Activated CD4-positive, alpha-beta T cell treated with anti-CD3 and anti-CD28 coated beads, Interleukin-2, amount 50 U/mL, for 4 hours (primary cell): Measurements from ENCODE around the gene ASTN2.

Experiments used
- DNase-seq, 2 experiments: peaks; one replicate each; pipeline ENCODE4 v3.0.0-alpha.2; 2020

Gene ASTN2

DNA sequence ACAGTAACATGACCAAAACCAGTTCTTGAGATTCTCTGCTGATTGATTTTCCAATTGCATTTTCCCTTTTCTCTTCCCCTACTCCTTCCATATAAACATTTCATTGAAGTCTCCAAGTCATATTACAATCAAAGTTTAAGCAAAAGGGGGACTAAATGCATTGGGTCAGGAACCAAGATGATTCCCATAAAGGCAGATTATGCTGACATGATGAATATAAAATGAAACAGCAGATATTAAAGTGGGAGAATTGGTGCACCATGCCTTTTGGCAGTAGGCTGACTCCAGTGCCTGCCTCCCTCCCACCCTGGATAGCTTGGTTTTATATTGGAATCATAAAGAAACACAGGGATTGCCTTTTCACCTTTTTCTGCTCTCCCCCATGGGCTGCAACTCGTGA lies 118.4 kb downstream of the ASTN2 start:
- DNase-seq: no peak

DNA sequence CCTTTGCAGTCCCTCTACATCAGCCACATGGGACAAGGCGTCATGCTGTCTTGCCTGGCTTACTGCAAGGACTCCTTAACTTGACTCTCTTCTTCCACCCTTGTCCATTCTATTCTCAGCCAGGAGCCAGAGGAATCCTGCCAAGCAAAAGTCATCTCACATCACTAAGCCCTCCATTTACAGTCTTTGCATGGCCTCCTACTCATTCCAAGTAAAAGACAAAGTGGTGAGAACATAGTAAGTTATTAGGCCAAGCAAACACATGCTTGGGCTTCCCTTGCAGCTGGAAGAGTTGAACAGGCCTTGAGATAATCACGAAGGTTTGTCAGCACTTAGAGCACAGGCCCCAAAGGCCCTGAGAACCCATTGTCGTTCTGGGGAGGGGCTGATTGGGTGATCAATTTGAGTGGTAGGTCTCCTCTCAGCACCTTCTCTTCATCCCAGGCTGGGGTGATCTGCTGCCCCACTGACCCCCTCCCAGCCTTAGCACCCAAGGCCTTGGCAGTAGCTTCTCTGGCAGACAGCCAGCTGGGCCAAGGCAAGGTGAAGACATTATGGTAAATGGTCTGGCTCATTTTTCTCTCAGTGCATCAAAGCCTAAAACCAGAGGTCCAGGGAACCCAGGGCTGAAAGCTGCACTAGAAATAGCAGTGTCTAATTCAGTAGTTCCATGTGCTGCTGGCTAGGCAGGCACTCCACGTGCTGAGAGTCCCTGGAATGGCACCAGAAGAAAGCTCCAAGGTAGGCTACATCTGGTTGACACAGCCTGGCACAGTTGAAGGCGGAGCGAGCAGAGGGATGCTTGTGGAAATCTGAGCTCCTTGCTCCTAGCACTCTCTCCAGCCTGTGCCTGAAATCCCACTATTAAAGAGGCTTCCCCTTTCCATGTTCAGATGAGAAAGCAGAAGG lies 121.4 kb downstream of the ASTN2 start:
- no peak for DNase-seq

DNA sequence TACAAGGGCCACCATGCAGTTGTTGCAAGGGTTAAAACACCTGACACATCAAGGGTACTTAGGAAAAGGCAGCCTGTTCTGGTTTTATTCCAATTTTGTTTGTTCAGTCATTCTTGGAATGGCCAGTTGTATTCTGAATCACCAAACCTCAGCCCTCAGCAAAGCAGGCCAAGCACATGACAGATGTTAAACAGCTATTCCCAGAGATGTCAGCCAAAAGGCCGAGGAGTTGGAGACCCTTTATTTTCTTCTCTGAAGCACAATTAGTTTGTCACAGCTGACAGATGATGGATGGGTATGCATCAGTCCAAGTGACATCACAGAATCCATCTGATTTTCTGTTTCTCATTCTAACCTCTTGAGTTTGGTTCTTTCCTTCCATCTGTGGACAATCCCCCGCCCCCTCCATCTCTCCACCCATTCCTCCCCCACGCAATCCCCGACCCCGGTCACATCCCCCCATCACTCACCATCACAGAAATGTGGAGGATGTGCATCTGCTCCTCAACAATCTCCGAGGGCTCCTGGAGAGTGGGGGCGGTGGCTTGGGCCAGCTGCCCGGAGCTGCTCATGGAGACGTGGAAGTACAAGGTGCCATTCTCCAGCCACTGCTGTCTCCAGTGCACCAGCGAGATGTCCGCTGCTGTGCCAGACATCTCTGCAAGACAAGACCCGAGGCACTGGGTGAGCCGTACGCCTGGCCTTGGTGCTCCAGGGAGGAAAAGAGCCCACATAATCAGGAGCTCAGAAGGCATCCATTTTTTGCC lies 123.8 kb downstream of the ASTN2 start:
- no peak for DNase-seq

DNA sequence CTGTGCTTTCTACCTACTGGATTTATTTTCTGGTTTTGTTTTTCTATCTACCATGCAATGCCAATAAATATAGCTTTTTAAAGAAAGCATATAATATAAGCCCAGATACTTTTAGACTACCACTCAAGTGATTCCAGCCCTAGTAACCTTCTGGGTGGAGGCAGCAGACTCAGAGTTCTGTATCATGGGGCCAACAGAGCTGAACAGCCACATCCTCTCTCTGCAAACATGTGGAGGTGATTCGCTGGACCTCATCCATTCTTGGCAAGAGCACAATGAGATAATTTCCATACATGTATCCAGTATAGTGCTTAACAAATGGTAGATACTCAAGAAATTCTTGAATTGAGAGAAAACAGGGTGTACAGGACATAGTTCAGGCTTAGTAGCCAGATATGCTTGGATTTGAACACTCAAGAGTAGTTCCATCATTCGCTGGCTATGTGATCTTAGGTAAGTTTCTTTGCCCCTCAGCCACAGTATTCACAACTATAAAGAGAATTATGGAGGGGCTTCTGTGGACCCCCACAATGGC lies 124.5 kb downstream of the ASTN2 start:
- DNase-seq: no peak

DNA sequence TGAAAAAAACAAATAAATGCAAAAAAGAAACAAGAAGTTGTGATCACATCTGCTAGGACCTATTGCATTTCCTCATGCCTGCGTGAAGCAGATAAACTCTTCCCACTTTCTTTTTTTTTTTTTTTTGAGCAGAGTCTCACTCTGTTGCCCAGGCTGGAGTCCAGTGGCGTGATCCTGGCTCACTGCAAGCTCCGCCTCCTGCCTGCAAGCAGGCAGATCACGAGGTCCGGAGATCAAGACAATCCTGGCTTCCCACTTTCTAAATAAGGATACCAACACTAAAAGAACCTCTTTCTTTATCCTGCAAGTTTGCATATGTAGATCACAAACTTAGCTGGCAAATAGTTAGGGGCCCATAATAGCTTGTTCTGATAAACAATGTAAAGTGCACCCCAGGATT lies 128.6 kb downstream of the ASTN2 start:
- no peak for DNase-seq

- no peak for DNase-seq
Observed at GRCh38 chr9:117284414-117284813, 130.4 kb downstream of the ASTN2 start.

DNA sequence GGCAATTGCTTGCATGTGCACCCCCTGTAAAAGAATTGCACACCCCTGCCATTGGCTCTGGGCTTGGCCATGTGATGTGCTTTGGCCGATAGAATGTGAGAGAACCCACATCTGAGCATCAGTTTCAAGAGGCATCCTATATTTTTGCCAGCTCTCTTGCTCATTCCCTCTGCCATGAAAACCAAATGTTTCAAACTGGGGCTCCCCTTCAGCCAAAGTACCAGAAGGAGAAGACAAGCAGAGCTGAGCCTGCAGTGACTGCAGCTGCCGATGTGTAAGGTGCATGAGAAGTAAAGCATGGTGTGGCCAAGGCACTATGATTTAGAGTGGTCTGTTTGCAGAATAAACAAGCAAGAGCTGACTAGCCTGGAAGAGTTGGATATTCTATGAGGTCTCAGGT lies 132.3 kb downstream of the ASTN2 start:
- DNase-seq: no peak

DNA sequence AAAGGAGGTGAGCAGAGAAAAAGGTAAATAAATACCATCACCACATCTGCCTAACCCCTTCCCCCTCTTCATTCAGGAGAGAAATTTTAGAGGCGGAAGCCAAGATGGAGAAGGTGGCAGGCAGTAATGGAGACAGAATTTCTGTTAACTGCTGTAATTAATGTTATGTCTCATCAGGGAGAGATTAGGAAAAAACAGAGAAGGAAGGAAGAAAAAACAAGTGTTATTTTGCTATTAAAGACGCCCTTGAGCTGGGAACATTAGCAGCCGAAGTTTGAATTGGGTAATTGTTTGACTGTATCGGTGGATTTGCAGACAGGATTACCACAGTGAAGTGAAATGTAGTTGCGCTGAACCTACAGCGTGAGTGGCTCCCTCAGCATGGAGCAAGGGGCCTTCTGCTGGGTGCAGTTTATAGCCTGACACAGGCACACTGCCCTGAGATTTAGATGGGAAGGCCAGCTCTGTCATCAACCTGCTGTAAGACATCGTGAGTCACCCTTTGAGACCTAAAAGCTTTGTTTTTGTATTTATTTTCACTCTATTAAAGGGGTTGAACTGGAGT lies 136.3 kb downstream of the ASTN2 start:
- DNase-seq: no peak

- no peak for DNase-seq
Observed at GRCh38 chr9:117278020-117278419, 136.8 kb downstream of the ASTN2 start.

GRCh38 chr9:117276444-117276843 lies 138.4 kb downstream of the ASTN2 start:
- DNase-seq: no peak

DNA sequence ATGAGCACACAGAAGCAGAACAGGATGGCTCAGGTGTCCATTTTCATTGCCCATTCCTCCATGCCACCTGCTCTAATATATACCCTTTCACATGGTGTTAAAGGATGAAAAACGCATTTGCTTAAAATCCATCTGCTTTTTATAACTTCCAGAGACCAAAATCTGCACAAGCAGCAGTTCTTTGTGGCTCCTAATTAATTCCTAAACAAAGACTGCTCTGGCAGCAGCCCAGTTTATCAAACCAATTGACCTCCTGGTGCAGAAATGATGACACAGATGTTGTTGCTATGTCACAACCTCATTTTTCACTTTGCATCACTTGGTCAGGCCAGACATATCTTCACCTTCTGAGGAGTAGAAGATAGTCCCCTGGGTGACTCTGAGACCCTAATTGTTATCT lies 141.2 kb downstream of the ASTN2 start:
- no peak for DNase-seq

GRCh38 chr9:117268847-117269446 lies 145.9 kb downstream of the ASTN2 start:
- DNase-seq: no peak

GRCh38 chr9:117266855-117267497 lies 147.9 kb downstream of the ASTN2 start:
- no peak for DNase-seq

DNA sequence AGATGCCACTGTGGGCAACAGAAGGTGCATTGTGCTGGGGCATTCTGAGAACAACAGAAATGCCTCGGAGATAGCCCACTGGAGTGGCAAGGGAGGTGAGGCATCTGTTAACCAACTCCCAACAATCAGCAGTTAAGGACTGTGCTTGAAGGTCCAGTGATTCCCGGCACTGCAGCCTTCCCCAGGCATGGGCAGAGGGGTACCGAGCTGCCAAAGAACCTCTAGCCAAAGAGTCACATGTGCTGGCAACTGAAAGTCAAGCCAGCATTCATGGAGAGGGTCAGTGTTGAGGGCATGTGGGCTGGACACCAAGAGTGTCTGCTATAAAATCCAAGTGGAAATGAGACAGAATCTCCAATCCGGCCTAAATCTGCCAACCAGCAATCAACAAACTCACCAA lies 149.6 kb downstream of the ASTN2 start:
- DNase-seq: no peak

DNA sequence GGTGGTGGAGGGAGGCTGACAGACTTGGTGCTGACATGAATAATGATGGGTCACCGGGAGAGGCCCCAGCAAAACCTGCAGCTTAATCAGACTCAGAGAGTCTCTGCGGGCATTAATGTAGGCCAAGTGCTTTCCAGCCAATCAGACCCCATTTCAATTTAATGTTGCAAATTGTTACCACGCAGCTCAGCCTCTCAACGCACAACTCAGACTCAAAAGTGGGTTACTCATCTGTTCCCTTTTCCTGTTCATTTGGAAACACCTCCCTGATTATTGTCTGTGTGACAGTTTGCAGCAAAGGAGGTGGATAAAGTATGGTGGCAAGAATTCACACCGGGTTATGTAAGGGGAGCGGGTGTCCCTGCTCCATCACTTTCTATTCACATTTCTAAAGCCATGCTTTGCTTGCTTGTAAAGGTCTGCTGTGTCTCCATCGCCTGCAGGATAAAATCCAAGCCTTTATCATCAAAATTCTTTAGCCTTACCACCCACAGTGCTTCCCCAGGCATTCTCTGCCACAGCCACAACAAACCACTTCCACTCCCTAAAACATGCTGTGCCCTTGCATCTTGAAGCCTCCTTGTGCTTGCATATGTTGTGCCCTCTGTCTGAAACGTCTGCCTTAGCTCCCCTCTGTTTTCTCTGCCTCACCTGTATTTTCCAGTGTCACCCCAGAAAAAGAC lies 156.5 kb downstream of the ASTN2 start:
- DNase-seq: no peak

DNA sequence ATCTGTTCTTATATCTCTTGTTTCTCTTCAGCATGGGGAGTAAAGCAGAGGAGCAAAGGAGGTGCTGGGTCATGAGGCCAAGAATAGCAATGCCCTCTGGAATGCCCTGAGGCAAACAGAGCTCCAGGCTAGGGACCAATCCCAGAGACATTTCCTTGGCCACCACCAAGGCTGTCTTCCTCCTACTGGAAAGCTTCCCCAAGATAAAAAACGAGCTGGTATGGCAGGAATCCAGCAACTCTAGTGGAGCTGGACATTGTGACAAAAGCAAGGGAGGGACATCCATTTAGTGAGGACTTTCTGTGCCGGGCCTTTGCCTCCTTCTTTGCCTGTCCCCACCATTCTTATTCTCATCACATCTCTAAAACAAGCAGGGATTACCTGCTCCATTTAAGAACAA lies 161.6 kb downstream of the ASTN2 start:
- DNase-seq: no peak

DNA sequence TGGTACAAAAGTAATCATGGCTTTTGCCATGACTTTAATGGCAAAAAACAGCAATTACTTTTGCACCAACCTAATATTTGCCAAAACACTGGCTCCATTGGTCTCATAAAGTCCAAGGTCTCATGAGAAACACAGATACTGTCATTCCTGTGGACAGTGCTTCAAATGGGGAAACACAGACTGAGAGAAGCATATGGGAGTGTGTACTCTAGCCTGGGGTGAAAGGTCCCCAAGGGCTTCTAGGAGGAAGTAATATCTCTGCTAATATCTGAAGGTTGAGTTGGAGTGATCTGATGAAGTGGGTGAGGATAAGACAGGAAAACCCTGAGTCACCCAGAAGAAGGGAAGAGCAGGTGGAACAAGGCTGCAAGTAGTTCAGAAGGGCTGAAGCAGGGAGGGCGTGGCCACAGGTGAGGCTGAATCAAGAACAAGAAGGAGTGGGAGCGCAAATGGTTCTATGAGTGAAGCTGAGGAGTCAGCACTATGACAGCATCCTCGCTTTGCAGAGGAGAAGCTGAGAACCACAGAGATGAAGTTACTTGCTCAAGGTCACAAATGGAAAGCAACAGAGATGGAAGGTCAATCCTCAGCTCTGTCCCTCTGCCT lies 164.1 kb downstream of the ASTN2 start:
- DNase-seq: no peak

DNA sequence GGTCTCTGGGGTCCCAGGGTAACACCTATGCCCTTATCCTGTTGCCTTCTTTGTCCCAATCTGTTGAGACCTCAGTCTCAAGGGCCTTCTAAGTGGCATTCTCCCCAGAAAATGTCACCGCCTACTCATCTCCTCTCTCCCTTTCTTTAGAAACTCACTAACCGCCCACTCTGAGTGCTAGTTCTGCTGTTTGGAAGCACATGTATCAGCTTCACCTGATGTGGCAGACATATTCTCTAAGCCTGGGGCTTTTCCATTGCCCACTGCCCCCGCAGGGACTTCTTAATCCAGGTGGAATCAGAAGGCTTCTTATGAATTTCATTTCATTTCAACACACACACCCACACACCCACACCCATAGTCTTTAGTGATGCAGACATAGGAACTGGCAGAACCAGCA lies 165.1 kb downstream of the ASTN2 start:
- no peak for DNase-seq

DNA sequence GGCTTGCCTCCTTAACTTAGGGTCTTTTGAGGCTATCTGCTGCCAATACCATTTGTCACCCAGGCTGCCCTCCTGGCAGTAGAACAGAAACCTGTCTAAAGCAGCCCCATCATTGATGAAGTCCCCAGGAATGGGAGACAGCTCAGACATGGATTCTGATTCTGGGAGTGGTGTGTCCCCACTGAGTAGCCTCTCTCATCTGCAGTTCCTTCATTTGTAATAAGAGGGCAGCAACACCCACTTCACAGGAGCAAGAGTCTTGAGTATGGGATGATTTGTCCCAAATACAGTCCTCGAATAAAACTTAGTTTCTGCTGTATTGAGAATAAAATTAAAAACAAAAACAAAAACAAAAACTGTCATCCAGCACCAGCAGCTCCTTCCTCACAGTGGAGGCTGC lies 167.6 kb downstream of the ASTN2 start:
- no peak for DNase-seq

GRCh38 chr9:117245175-117245829 lies 169.6 kb downstream of the ASTN2 start:
- DNase-seq: no peak

GRCh38 chr9:117242082-117242481 lies 172.8 kb downstream of the ASTN2 start:
- no peak for DNase-seq
